ENCODE measurements around the gene ZNF14. TPM values are rescaled to one million over a fixed set of nuclear protein-coding genes. Genes with fewer than 3 reads are reported as not detected.
"Not testable (repeated sequence)": the region's sequence is repeated elsewhere in the genome, so short reads cannot be mapped to it uniquely, and the experiment has no call there.

Gene ZNF14
- total RNA-seq, result 11.8 and 13.4 TPM in 2 replicates

DNA sequence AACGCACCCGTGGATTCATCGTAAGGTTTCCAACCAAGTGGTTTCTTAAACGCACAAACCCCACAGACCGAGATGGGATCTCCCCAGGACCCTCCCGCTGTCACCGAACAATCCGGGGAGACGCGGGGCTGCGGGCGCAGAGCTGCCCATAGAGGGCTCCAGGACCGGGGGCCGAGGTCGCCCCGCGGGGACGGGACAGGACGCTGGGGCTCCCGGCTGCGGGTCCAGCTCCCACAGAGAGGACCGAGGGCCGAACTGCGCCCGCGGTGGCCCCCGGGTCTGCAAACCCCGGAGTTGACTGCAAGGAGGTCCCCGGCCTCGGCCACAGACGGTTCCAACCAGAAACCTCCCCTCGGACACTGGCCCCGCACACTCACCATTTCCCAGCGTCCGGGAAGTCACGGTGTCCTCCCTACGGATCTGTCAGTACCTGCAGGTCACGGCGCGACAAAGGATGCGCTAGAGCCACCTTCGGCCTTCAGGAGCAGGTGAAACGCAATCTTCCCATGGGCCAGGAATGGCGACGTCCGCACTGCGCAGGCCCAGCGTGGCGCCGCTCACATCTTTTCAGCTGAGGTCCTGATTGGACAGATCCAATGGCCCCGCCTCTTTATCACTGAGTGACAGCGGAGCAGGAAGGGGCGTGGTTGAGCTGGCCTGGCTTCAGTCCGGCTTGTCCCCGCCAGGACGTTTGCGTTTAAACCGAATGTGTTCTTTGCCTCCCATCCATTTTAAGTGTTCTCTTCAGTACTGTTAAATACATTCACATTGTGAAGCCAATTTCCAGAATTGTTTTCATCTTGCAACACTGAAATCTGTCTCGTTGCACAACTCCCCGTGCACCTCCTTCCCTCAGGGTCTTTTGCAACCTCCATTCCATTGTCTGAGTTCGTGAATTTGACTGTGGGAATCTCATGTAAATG lies at the start of gene ZNF14:
TSS of gene ZNF14 (minus strand) at position 534 of the 923 bp plus-strand sequence. CDS start at position 380, 154 bp downstream.
- TF ChIP-seq, protein P1, sequence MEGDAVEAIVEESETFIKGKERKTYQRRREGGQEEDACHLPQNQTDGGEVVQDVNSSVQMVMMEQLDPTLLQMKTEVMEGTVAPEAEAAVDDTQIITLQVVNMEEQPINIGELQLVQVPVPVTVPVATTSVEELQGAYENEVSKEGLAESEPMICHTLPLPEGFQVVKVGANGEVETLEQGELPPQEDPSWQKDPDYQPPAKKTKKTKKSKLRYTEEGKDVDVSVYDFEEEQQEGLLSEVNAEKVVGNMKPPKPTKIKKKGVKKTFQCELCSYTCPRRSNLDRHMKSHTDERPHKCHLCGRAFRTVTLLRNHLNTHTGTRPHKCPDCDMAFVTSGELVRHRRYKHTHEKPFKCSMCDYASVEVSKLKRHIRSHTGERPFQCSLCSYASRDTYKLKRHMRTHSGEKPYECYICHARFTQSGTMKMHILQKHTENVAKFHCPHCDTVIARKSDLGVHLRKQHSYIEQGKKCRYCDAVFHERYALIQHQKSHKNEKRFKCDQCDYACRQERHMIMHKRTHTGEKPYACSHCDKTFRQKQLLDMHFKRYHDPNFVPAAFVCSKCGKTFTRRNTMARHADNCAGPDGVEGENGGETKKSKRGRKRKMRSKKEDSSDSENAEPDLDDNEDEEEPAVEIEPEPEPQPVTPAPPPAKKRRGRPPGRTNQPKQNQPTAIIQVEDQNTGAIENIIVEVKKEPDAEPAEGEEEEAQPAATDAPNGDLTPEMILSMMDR (IDR thresholded peaks at IDR 0.05), result no peak
- peak; percentile 99 for ATAC-seq (ENCODE audit: low read depth)
- DNase-seq, result peak; percentile 79
- H3K27ac Mint-ChIP-seq, result peak within 1 kb of the TSS; percentile 96
- H3K36me3 Mint-ChIP-seq (ENCODE audit: low read depth), result peaks cover 30% of the 10 kb centered on the region
- ChIA-PET CTCF (no interaction called here), POLR2A (interaction anchor here (0.5 to 2.4 kb wide), 27 partner anchors 10 to 903 kb away, joined by 3 to 42 read pairs (median 4); partner anchors contain the start of genes ATP13A1, GMIP, LPAR2 and TSSK6)
- H3K27me3 Mint-ChIP-seq, result no peaks in the 10 kb centered on the region
- intact Hi-C loops (cut with micrococcal nuclease), result loop anchor here (1.0 to 5.0 kb wide), 10 partner anchors 43 to 434 kb away; partner anchors contain the start of genes ATP13A1, GMIP, NDUFA13 and TSSK6
- H3K4me3 Mint-ChIP-seq, result peak within 1 kb of the TSS; percentile 99
- H3K9me3 Mint-ChIP-seq, result no peaks in the 10 kb centered on the region
- H3K4me1 Mint-ChIP-seq, result peaks cover 28% of the 10 kb centered on the region

DNA sequence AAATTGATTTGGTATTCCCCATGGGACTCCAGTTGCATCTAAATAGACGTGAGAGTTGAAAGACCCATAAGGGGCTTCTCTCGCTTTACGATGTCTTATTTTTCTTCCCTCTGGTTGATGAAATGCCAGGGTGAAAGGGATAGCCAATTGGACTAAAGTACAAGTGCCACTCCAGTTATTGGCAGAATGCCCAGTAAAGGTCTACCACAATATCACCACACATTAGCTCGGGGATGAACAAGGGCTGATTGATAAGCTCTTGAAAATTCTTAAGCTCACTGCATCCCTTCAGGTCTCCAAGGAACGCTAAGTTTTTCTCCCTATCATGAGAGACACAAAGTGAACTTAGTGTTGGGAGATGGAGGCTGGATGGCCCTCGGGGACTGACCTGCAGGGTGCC lies 48.9 kb upstream of the ZNF14 start:
- intact Hi-C loops (cut with micrococcal nuclease), result not testable (repeated sequence)
- POLR2A ChIA-PET, result interaction anchor here (1.0 kb wide), 1 partner anchor 49 kb away, joined by 4 read pairs; the partner anchor contains the start of gene ZNF14

GRCh38 chr19:19778666-19779065 lies 45.8 kb upstream of the ZNF14 start:
- DNase-seq, result no peak
- peaks cover 54% of the 10 kb centered on the region for H3K4me1 Mint-ChIP-seq
- TF ChIP-seq, protein P1 (IDR thresholded peaks at IDR 0.05), result no peak
- peaks cover 36% of the 10 kb centered on the region for H3K36me3 Mint-ChIP-seq (ENCODE audit: low read depth)
- no peak for ATAC-seq (ENCODE audit: low read depth)
- CTCF ChIA-PET, result no interaction called here
- no peaks in the 10 kb centered on the region for H3K9me3 Mint-ChIP-seq
- no peak overlapping the region for H3K27ac Mint-ChIP-seq
- POLR2A ChIA-PET, result interaction anchor here (1.1 kb wide), 1 partner anchor 9 kb away, joined by 3 read pairs; no protein-coding TSS in a partner anchor
- intact Hi-C loops (cut with micrococcal nuclease), result no loop called here
- H3K4me3 Mint-ChIP-seq, result peak overlapping the region; percentile 97
- no peaks in the 10 kb centered on the region for H3K27me3 Mint-ChIP-seq

More for the DNA sequence above, 48.9 kb upstream of the ZNF14 start:
- peaks cover 50% of the 10 kb centered on the region for H3K36me3 Mint-ChIP-seq (ENCODE audit: low read depth)
- DNase-seq; H3K27ac Mint-ChIP-seq; ATAC-seq (ENCODE audit: low read depth); H3K9me3 Mint-ChIP-seq; H3K27me3 Mint-ChIP-seq; CTCF ChIA-PET; H3K4me3 Mint-ChIP-seq: not testable (repeated sequence)
- H3K4me1 Mint-ChIP-seq, result peaks cover 39% of the 10 kb centered on the region

GRCh38 chr19:19777692-19778091 lies 44.8 kb upstream of the ZNF14 start:
- CTCF ChIA-PET, result no interaction called here

More at GRCh38 chr19:19777692-19778091, 44.8 kb upstream of the ZNF14 start:
- Mint-ChIP-seq H3K36me3 (ENCODE audit: low read depth) (peaks cover 33% of the 10 kb centered on the region), H3K27me3 (no peaks in the 10 kb centered on the region), H3K4me1 (peaks cover 51% of the 10 kb centered on the region), H3K4me3 (peak overlapping the region; percentile 97), H3K27ac (peak overlapping the region; percentile 9), H3K9me3 (no peaks in the 10 kb centered on the region)
- DNase-seq (no peak), ATAC-seq (ENCODE audit: low read depth) (no peak)
- intact Hi-C loops (cut with micrococcal nuclease), result loop anchor here (2.0 kb wide), 3 partner anchors 245 to 389 kb away; partner anchors contain the start of gene ZNF486
- POLR2A ChIA-PET, result interaction anchor here (1.0 to 3.5 kb wide), 4 partner anchors 10 to 123 kb away, joined by 3 to 29 read pairs (median 12); partner anchors contain the start of genes ZNF253, ZNF506 and ZNF93
- TF ChIP-seq, protein P1 (IDR thresholded peaks at IDR 0.05), result no peak

Data from activated B cell treated with CpG ODN at 0.5 μM for 24 hours (primary cell).